GM12874 (cell line): ENCODE measurements around the gene GSG1L2.

ENCODE experiments used
- CTCF ChIP-seq: IDR thresholded peaks from 2 replicates; pipeline ENCODE4 v1.5.1; 2011; ENCODE audit warnings: low read depth, mild to moderate bottlenecking, control low read depth, low read length, moderate library complexity; ENCODE audit not compliant: insufficient read depth

Gene GSG1L2

GRCh38 chr17:9788601-9789000, 33.3 kb downstream of the GSG1L2 start:
- TF ChIP-seq CTCF = no peak

- TF ChIP-seq CTCF = no peak
Measured at GRCh38 chr17:9784544-9784943, 37.3 kb downstream of the GSG1L2 start.

GRCh38 chr17:9783050-9783449, 38.8 kb downstream of the GSG1L2 start:
- no peak for TF ChIP-seq CTCF

- TF ChIP-seq CTCF = no peak
Measured at GRCh38 chr17:9780552-9780951, 41.3 kb downstream of the GSG1L2 start.

GRCh38 chr17:9776911-9777310, 45.0 kb downstream of the GSG1L2 start:
- no peak for TF ChIP-seq CTCF

- no peak for TF ChIP-seq CTCF
Measured at GRCh38 chr17:9772658-9773057, 49.2 kb downstream of the GSG1L2 start.

- no peak for TF ChIP-seq CTCF
Measured at GRCh38 chr17:9771465-9771864, 50.4 kb downstream of the GSG1L2 start.
